ENCODE measurements around the gene RBM14. TPM values are rescaled to one million over a fixed set of nuclear protein-coding genes. Genes with fewer than 3 reads are reported as not detected.
A peak's percentile ranks its signal among the peaks of the same experiment; 100 is the strongest.
"Not testable (repeated sequence)": the region's sequence is repeated elsewhere in the genome, so short reads cannot be mapped to it uniquely, and the experiment has no call there.

Gene RBM14
- total RNA-seq, 1 donor from 2014 or later, result 39.2 TPM

DNA sequence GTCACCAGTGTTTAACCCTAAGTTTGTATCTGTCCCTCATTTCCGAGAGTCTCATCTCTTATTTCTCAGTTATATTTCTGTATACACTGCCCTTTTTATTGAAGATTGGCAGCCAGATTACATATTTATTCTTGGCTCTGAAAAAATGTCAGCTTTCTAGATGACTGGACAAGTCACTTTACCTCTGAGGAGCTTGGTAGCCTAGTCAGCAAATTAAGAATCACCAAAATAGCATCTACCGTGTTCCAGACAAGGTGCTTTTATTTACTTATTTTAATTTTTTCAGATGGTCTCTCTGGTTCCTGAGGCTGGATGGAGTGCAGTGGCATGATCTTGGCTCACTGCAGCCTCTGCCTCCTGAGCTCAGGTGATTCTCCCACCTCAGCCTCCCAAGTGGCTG is 16.5 kb downstream of the RBM14 start:
- intact Hi-C loops (cut with DNase I), result no loop called here
- H3K4me3 ChIP-seq, result no peak overlapping the region
- no peak for DNase-seq (ENCODE audit: low spot score in 2 of 2)
- no peak overlapping the region for H3K27ac ChIP-seq
- TF ChIP-seq, protein P1, sequence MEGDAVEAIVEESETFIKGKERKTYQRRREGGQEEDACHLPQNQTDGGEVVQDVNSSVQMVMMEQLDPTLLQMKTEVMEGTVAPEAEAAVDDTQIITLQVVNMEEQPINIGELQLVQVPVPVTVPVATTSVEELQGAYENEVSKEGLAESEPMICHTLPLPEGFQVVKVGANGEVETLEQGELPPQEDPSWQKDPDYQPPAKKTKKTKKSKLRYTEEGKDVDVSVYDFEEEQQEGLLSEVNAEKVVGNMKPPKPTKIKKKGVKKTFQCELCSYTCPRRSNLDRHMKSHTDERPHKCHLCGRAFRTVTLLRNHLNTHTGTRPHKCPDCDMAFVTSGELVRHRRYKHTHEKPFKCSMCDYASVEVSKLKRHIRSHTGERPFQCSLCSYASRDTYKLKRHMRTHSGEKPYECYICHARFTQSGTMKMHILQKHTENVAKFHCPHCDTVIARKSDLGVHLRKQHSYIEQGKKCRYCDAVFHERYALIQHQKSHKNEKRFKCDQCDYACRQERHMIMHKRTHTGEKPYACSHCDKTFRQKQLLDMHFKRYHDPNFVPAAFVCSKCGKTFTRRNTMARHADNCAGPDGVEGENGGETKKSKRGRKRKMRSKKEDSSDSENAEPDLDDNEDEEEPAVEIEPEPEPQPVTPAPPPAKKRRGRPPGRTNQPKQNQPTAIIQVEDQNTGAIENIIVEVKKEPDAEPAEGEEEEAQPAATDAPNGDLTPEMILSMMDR (IDR thresholded peaks at IDR 0.05), result no peak
- no peaks in the 10 kb centered on the region for H3K9me3 ChIP-seq
- no peaks in the 10 kb centered on the region for H3K4me1 ChIP-seq
- H3K27me3 ChIP-seq, result no peaks in the 10 kb centered on the region
- H3K36me3 ChIP-seq, result peaks cover 0 to 26% of the 10 kb centered on the region in 2 donors

GRCh38 chr11:66636411-66636810 is 20.0 kb downstream of the RBM14 start:
- H3K4me3 ChIP-seq, result no peak overlapping the region
- no peak overlapping the region for H3K27ac ChIP-seq
- intact Hi-C loops (cut with DNase I), result no loop called here
- H3K27me3 ChIP-seq, result no peaks in the 10 kb centered on the region
- DNase-seq (ENCODE audit: low spot score in 2 of 2), result no peak
- H3K9me3 ChIP-seq, result no peaks in the 10 kb centered on the region
- peaks cover 10 to 17% of the 10 kb centered on the region in 2 donors for H3K36me3 ChIP-seq
- TF ChIP-seq, protein P1 (IDR thresholded peaks at IDR 0.05), result no peak
- peaks cover 13 to 16% of the 10 kb centered on the region in 2 donors for H3K4me1 ChIP-seq

DNA sequence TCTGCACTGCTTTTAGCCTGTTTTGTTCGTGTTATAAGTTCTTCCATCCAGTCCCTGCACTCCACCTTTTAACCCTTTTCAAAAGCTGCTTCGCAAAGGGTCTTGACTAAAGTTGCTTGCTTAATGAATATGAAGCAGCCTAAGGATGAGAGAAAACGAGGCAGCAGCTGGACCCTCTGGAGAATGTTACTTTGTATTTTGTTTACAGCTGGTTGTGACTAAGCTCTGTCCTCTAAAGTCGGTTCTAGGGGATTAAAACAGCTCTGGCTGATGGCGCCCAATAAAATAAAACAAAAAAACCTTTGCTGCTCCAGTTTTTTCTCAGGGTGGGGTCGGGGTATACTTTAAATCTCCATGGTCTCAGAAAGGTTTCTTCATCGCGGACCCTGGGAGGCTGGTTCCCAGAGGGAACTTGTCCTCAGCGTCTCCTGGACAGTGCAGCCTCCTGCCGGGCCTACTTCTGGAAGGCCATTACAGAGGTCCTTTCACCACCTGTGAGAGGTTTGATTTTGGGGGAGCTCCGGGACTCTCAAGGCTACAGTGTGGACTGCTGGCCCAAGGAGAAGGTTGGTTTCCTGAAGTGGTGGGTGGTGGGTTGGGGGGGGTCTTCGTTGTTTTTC is 21.2 kb downstream of the RBM14 start:
- intact Hi-C loops (cut with DNase I), result loop anchor here (1.0 kb wide), 3 partner anchors 21 to 44 kb away; partner anchors contain the start of genes CCDC87, CCS, RBM14 and RBM4B
- peaks cover 26 to 28% of the 10 kb centered on the region in 2 donors for H3K4me1 ChIP-seq
- H3K27me3 ChIP-seq, result no peaks in the 10 kb centered on the region
- peaks cover 19 to 29% of the 10 kb centered on the region in 2 donors for H3K36me3 ChIP-seq
- TF ChIP-seq, protein P1 (IDR thresholded peaks at IDR 0.05), result no peak
- DNase-seq (ENCODE audit: low spot score in 2 of 2), result no peak
- H3K27ac ChIP-seq, result peak overlapping the region; percentile 52 to 58
- H3K9me3 ChIP-seq, result no peaks in the 10 kb centered on the region
- H3K4me3 ChIP-seq, result peak overlapping the region; percentile 52 to 72

GRCh38 chr11:66638177-66639065 is 22.0 kb downstream of the RBM14 start, which contains the start of gene RBM4:
Gene RBM4, plus strand, starts transcription at chr11:66638703. Its CDS starts 1,009 bp downstream, at chr11:66639712.
- TF ChIP-seq, protein P1 (IDR thresholded peaks at IDR 0.05), result no peak
- peaks cover 28 to 36% of the 10 kb centered on the region in 2 donors for H3K4me1 ChIP-seq
- intact Hi-C loops (cut with DNase I), result loop anchor here (1.0 kb wide), 3 partner anchors 22 to 45 kb away; partner anchors contain the start of genes CCDC87, CCS, RBM14 and RBM4B
- no peaks in the 10 kb centered on the region for H3K27me3 ChIP-seq
- H3K27ac ChIP-seq, result peak within 1 kb of the TSS; percentile 86 to 88
- peaks cover 27 to 34% of the 10 kb centered on the region in 2 donors for H3K36me3 ChIP-seq
- no peaks in the 10 kb centered on the region for H3K9me3 ChIP-seq
- peak within 1 kb of the TSS; percentile 72 to 96 for H3K4me3 ChIP-seq
- peak; percentile 96 to 99 for DNase-seq (ENCODE audit: low spot score in 2 of 2)

GRCh38 chr11:66639066-66639813 is 22.8 kb downstream of the RBM14 start:
- Histone ChIP-seq H3K9me3 (no peaks in the 10 kb centered on the region), H3K4me3 (peak overlapping the region; percentile 72 to 96), H3K36me3 (peaks cover 35 to 40% of the 10 kb centered on the region in 2 donors), H3K27ac (peak overlapping the region; percentile 86 to 88), H3K4me1 (peaks cover 33 to 42% of the 10 kb centered on the region in 2 donors), H3K27me3 (no peaks in the 10 kb centered on the region)
- no peak for DNase-seq (ENCODE audit: low spot score in 2 of 2)
- TF ChIP-seq, protein P1 (IDR thresholded peaks at IDR 0.05), result peak in 1 of 3 experiments; percentile 8
- intact Hi-C loops (cut with DNase I), result no loop called here

GRCh38 chr11:66639814-66640340 is 23.4 kb downstream of the RBM14 start:
- Histone ChIP-seq H3K4me3 (peak overlapping the region; percentile 72 to 96), H3K27ac (peak overlapping the region in 1 of 2 donors; percentile 88), H3K36me3 (peaks cover 41 to 46% of the 10 kb centered on the region in 2 donors), H3K4me1 (peaks cover 39 to 49% of the 10 kb centered on the region in 2 donors)
- DNase-seq (ENCODE audit: low spot score in 2 of 2); H3K9me3 ChIP-seq; intact Hi-C loops (cut with DNase I); H3K27me3 ChIP-seq: not testable (repeated sequence)

All from ascending aorta (tissue), 2 donors.